HG03558 (cell line): ENCODE data around the gene AFM.

Source experiments
- ATAC-seq: cut with Tn5 transposase; IDR thresholded peaks from one replicate; pipeline ENCODE4 v1.9.1; 2021; ENCODE audit warnings: moderate number of reproducible peaks; ENCODE audit not compliant: unreplicated experiment; ENCODE audit errors: extremely low read depth

AFM gene

DNA sequence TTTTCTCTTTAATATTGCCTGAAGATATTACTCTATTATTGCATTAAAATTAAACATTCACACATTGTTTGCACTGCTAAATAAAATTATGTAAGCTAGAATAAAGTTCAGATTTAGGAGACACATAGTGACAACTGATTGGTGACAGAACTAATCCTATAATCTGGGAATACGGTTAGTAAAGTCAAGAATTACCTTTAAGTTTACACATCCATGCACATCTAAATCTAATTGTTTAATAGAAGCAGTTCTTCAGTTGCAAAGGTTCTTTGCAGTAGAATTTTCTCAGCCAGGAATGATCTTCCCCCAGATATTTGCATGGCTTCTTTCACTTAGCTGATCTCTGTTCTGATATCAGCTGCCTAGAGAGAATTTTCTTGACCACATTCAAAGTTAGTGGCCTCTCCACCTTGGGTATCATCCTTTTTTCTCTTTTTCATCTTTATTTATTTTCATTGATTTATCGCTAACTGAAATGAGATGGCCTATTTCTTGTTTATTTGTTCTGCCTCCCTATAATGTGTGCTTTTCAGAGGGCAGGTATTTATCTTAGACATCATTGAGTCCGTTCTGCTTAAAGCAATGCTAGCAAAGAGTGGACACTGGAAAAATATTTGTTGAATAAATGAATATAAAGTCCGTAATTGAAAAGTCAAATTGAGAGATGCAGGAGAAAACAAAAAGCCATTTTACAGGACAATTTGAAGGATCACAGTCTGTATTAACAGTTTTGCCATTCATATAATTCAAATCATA, 32.9 kb upstream of the AFM start:
- ATAC-seq, result no peak

DNA sequence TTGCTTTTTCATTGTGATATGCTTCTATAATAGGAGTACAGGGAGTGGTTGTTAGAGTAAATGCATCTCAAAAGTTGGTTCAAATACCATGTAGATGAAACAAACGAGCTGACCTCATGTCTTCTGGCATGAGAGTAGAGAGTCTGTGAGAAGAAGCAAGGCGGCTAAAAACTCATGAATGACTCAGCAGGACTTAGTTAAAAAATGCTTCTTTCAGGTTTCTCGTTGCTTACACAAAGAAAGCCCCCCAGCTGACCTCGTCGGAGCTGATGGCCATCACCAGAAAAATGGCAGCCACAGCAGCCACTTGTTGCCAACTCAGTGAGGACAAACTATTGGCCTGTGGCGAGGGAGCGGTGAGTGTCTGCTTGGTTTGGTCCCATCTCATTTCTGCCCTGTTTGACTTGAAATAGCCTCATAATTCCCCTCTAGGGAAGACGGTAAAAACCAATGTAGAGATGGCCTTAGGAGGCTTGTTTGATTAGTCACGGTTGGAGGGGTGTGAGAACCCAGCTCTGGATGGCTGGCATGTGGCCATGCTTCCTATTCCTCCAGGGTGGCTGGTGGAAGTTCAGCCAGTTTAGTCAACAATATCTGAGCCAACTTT, 31.0 kb upstream of the AFM start:
- ATAC-seq, result no peak

DNA sequence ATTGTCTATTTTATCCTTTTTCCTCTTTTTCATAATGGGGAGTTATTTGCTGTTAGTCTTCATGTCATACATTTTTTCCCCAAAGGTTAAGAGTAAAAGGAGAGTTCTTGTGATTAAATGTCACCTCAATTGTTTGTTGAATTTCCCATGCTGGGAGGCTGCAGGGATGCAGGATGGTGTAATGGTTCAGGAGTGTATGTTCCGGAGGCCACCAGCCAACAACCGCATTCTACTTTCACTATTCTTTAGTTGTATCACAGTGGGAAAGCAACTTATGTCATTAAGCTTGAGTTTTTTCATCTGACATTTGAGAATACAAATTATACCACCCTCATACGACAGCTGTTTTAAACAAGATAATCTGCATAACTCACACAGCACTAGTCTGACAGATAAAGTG, 30.1 kb upstream of the AFM start:
- no peak for ATAC-seq

DNA sequence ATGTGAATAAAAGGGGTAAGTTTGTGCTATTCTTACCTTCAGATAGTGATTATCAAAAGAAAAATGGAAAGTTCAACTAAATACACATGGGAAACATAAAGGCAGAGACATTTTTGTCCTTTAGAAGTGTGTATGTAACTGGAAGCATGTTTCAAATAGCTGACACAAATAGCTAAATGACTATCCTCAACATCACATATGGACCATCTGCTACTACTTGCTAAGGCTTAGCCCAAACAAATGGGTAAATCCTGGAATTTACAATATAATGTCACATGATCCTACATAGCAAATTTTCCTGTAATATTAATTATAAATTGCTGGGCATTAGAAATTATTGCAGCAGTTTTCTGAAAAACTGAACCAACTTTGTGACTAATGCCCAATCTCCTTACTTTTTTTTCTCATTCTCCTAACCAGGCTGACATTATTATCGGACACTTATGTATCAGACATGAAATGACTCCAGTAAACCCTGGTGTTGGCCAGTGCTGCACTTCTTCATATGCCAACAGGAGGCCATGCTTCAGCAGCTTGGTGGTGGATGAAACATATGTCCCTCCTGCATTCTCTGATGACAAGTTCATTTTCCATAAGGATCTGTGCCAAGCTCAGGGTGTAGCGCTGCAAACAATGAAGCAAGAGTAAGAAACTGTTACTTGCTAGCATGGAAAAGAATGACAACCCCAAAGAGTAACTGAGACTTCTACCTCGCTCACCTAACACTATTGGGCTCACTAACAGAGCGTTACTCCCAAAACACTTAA, 29.4 kb upstream of the AFM start:
- no peak for ATAC-seq

DNA sequence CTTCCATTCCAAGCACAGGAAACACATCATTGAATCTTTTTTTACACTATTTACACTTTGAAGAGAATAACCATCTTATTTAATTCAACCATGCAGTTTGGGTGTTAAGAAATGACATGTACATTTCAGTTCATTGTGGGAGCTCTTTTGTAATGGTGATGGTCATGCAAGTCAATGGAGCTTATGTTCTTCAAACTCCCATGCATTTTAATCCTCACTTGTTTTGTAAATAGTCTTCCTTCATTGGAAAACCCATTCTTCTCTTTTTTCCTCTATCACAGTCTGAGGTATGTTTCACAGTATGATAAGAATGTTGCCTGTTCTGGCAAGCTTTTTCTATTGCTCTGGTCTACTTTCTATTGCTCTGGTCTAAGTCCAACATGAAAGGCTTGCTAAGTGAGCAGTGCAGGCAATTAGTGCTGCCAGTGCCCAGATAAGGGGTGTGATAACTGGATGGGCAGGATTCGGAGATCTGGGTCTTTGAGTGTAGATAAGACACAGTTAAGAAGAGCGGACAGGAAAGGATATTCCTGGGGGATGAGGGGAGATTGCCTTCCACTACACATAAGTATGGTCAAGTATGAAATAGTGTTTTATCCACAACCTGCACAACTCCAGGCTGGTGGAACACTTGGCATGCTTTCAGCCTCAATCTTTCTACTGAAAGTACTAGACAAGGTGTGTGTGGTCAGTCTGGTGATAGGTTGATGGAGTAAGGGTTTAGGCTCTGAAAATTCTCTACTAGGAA, 28.4 kb upstream of the AFM start:
- ATAC-seq, result no peak

- ATAC-seq, result no peak
These were observed 27.9 kb upstream of the AFM start for GRCh38 chr4:73453701-73454005.

DNA sequence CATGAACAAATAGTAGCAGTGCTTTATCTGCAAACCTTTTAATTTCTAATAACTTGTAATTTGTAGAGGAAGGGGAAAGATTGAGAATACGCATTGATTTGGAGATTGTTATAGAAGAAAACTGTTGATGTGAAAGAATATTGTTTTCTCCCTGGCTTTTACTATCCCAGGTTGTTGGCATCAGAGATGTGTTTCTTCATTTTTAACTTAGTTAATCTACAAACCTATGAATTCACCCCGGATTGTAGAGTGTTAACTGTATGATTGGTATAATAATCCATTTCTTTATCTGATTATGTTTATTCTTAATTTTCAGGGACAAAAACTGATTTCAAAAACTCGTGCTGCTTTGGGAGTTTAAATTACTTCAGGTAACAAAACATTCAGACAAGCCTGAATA, 26.6 kb upstream of the AFM start:
- ATAC-seq, result no peak

- ATAC-seq, result no peak
These were observed 25.1 kb upstream of the AFM start for GRCh38 chr4:73456177-73457022.

- ATAC-seq, result no peak
These were observed 23.1 kb upstream of the AFM start for GRCh38 chr4:73458184-73459047.

GRCh38 chr4:73459048-73459421, 22.5 kb upstream of the AFM start:
- no peak for ATAC-seq

DNA sequence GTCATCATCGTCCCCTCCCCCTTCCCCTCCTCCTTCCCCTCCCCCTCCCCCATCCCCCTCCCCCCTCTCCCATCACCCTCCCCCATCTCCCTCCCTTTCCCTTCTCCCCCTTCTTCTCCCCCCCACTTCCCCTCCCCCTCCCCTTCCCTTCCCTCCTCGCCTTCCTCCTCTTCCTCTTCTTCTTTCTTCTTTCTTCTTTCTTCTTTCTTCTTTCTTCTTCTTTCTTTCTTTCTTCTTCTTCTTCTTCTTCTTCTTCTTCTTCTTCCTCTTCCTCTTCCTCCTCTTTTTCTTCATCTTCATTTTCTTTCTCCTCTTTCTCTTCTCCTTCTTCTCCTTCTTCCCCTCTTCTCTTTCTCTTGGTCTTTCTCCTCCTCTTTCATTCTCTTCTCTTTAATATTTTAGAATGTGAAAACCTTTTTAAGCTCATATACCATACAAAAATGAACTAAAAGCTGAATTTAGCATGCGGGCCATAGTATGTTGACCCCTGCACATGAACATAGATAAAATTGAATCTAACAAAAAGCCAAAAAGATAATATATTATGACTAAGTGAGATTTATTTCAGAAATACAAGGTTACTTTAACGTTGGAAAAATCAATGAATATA, 20.5 kb upstream of the AFM start:
- ATAC-seq, result no peak

GRCh38 chr4:73468170-73468569, 13.4 kb upstream of the AFM start:
- no peak for ATAC-seq

- ATAC-seq, result no peak
These were observed 10.8 kb upstream of the AFM start for GRCh38 chr4:73470728-73471127.

- ATAC-seq, result no peak
These were observed 4.4 kb upstream of the AFM start for GRCh38 chr4:73477176-73477575.

GRCh38 chr4:73479323-73479722, 2.2 kb upstream of the AFM start:
- ATAC-seq, result no peak

GRCh38 chr4:73485085-73485484, 3.5 kb downstream of the AFM start:
- ATAC-seq, result no peak

GRCh38 chr4:73485596-73485995, 4.1 kb downstream of the AFM start:
- ATAC-seq, result no peak

- no peak for ATAC-seq
These were observed 5.0 kb downstream of the AFM start for GRCh38 chr4:73486497-73486896.

GRCh38 chr4:73487233-73487632, 5.7 kb downstream of the AFM start:
- ATAC-seq, result no peak
